Peyer's patch (tissue), 4 donors: Measurements from ENCODE around the gene KIFC3.

Experiments used
- CTCF ChIP-seq, 6 experiments: fragments of 450-650 bp in 4 of 6; fragments of 200-600 bp in 2 of 6; sonication (generic) in 1 of 6; IDR thresholded peaks; one replicate each; pipeline ENCODE4 v1.5.1; 2017 to 2019; ENCODE audit warnings: antibody characterized with exemption in 6 of 6, mild to moderate bottlenecking in 3 of 6, moderate library complexity in 1 of 6
- POLR2A ChIP-seq, 2 donors: fragments of 450-650 bp; IDR thresholded peaks; one replicate each; pipeline ENCODE4 v1.5.1; 2017; ENCODE audit warnings: antibody characterized with exemption in 2 of 2, mild to moderate bottlenecking in 2 of 2, moderate library complexity in 2 of 2

GRCh38 chr16:57837305-57838125 is 35.2 kb upstream of the KIFC3 start:
- TF ChIP-seq CTCF (IDR thresholded peaks at IDR 0.05) (no peak), POLR2A (IDR thresholded peaks at IDR 0.05) (no peak)
